ENCODE data around the gene ECHDC1.
"Not testable (repeated sequence)": the region's sequence is repeated elsewhere in the genome, so short reads cannot be mapped to it uniquely, and the experiment has no call there.

The ECHDC1 gene

GRCh38 chr6:127342946-127343808 is at the start of gene ECHDC1:
TSS of gene ECHDC1 (minus strand) at chr6:127343609. CDS start at chr6:127331028, 12,581 bp downstream.
- DNase-seq, result peak; percentile 71

GRCh38 chr6:127392301-127392700 is 48.9 kb upstream of the ECHDC1 start:
- no peak for DNase-seq

- no peak for DNase-seq
Observed at GRCh38 chr6:127391094-127391953, 47.9 kb upstream of the ECHDC1 start.

GRCh38 chr6:127389706-127390105 is 46.3 kb upstream of the ECHDC1 start:
- DNase-seq, result no peak

- no peak for DNase-seq
Observed at GRCh38 chr6:127385668-127386430, 42.4 kb upstream of the ECHDC1 start.

GRCh38 chr6:127384848-127385247 is 41.4 kb upstream of the ECHDC1 start:
- DNase-seq, result not testable (repeated sequence)

GRCh38 chr6:127383988-127384387 is 40.6 kb upstream of the ECHDC1 start:
- no peak for DNase-seq

- DNase-seq, result no peak
Observed at GRCh38 chr6:127382413-127382812, 39.0 kb upstream of the ECHDC1 start.

- peak; percentile 83 for DNase-seq
Observed at GRCh38 chr6:127381384-127381783, 38.0 kb upstream of the ECHDC1 start.

- no peak for DNase-seq
Observed at GRCh38 chr6:127376685-127377084, 33.3 kb upstream of the ECHDC1 start.

GRCh38 chr6:127367023-127367375 is 23.6 kb upstream of the ECHDC1 start:
- DNase-seq, result no peak

- DNase-seq, result peak; percentile 78
Observed at GRCh38 chr6:127366282-127367022, 23.0 kb upstream of the ECHDC1 start.

- DNase-seq, result no peak
Observed at GRCh38 chr6:127365874-127366273, 22.5 kb upstream of the ECHDC1 start.

- peak; percentile 81 for DNase-seq
Observed at GRCh38 chr6:127352524-127352923, 9.1 kb upstream of the ECHDC1 start.

GRCh38 chr6:127349980-127350379 is 6.6 kb upstream of the ECHDC1 start:
- no peak for DNase-seq

GRCh38 chr6:127348028-127348661 is 4.7 kb upstream of the ECHDC1 start:
- no peak for DNase-seq

- DNase-seq, result peak; percentile 62
Observed at GRCh38 chr6:127347178-127347577, 3.8 kb upstream of the ECHDC1 start.

- DNase-seq, result no peak
Observed at GRCh38 chr6:127345521-127345920, 2.1 kb upstream of the ECHDC1 start.

GRCh38 chr6:127343809-127344659 is 625 bp upstream of the ECHDC1 start:
- DNase-seq, result peak; percentile 26

- no peak for DNase-seq
Observed at GRCh38 chr6:127342296-127342945, 988 bp downstream of the ECHDC1 start.

All from MV-4-11 (cell line).